ENCODE data around the gene ABCA7. TPM values are rescaled to one million over a fixed set of nuclear protein-coding genes. Genes with fewer than 3 reads are reported as not detected.

Gene ABCA7
- total and polyA plus RNA-seq, 2 of the 8 experiments (the other 6 are each of a cell fraction or from before 2014, with no cell fraction given) = 10.4 to 25.6 TPM

DNA sequence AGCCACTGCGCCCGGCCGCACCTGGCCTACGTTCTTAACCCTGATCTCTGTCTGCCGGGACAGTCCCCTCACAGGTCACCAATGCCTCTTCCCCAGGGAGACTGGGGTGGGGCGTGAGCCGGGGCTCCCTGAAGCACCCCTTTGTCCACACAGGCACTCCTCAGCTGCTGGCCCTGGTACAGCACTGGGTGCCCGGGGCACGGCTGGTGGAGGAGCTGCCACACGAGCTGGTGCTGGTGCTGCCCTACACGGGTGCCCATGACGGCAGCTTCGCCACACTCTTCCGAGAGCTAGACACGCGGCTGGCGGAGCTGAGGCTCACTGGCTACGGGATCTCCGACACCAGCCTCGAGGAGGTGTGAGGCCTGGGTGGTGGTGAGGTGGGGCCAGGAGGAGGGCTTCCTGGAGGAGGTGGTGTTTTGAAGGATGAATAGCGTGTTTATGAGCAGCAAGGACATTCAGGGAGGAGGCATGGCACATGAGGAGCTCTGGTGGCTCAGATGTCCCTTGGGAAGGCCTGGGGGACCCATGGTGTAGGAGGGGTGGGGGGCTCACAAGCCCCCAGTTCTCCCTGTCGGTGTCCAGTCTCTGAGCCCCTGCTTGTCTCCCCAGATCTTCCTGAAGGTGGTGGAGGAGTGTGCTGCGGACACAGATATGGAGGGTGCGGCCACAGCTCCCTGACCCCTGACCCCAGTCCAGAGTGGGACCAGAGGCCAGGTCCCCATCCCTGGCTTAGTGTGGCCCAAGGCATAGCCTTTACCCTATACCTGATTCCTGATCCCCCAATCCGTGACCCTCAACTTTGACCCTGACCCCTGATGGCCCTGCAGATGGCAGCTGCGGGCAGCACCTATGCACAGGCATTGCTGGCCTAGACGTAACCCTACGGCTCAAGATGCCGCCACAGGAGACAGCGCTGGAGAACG, 13.5 kb downstream of the ABCA7 start:
- Histone ChIP-seq H3K56ac (replicated peaks; ENCODE audit: insufficient read length, low read depth, low read length) (no peak overlapping the region), H4K20me1 (replicated peaks in 1 of 2; ENCODE audit: control insufficient read depth in 1 of 2, insufficient read depth in 2 of 2, low read length in 2 of 2) (no peaks in the 10 kb centered on the region), H2AFZ (ENCODE audit: low read length) (no peak overlapping the region), H2BK12ac (ENCODE audit: low read depth, low read length) (no peak overlapping the region), H2AK5ac (ENCODE audit: low read depth, low read length) (no peak overlapping the region), H2BK5ac (ENCODE audit: low read depth, low read length) (no peak overlapping the region), H3K9me3 (ENCODE audit: insufficient read depth in 2 of 2, low read depth in 1 of 2, low read length in 1 of 2) (peaks cover 29 to 50% of the 10 kb centered on the region in 2 experiments), H2BK15ac (ENCODE audit: low read length) (no peak overlapping the region), H3K9ac (replicated peaks in 1 of 4; ENCODE audit: extremely low read depth in 1 of 4, low read depth in 3 of 4, low read length in 3 of 4) (no peak overlapping the region), H4K91ac (replicated peaks; ENCODE audit: insufficient read length, low read length) (no peak overlapping the region), H3K79me2 (ENCODE audit: control insufficient read depth in 1 of 2, insufficient read depth in 2 of 2, low read length in 2 of 2) (no peaks in the 10 kb centered on the region), H4K8ac (ENCODE audit: extremely low read depth, insufficient read depth, low read length) (no peak overlapping the region), H3K14ac (ENCODE audit: insufficient read length) (no peak overlapping the region), H3K36me3 (ENCODE audit: control insufficient read depth in 2 of 4, insufficient read depth in 4 of 4, low read length in 3 of 4) (peaks cover 0 to 39% (median 12%) of the 10 kb centered on the region in 4 experiments; a peak in 6 of 8 replicates), H3K4me1 (replicated peaks in 1 of 4; ENCODE audit: control insufficient read depth in 3 of 4, insufficient read depth in 4 of 4, low read length in 3 of 4) (no peaks in the 10 kb centered on the region), H3K23me2 (ENCODE audit: low read depth, low read length) (peaks cover 3% of the 10 kb centered on the region; the same call in 1 of the 2 replicates), H3K4ac (replicated peaks; ENCODE audit: insufficient read length, low read depth, low read length) (no peak overlapping the region), H3K79me1 (ENCODE audit: low read depth, low read length) (no peaks in the 10 kb centered on the region), H2BK20ac (ENCODE audit: low read length) (no peak overlapping the region), H3K18ac (ENCODE audit: extremely low read depth, low read length) (no peak overlapping the region), H3K4me2 (ENCODE audit: insufficient read depth in 1 of 2, low read depth in 2 of 2, low read length in 2 of 2) (no peak overlapping the region), H3K27me3 (replicated peaks in 1 of 4; ENCODE audit: control insufficient read depth in 3 of 4, extremely low read depth in 1 of 4, insufficient read depth in 3 of 4, low read length in 3 of 4) (no peaks in the 10 kb centered on the region; a peak in 1 of 7 replicates), H2BK120ac (replicated peaks; ENCODE audit: low read depth, low read length) (no peak overlapping the region), H3K27ac (ENCODE audit: low read depth, low read length) (no peak overlapping the region), H4K5ac (ENCODE audit: insufficient read length, low read depth, low read length) (no peak overlapping the region), H3K4me3 (ENCODE audit: extremely low read depth in 1 of 4, insufficient read depth in 2 of 4, low read depth in 3 of 4, low read length in 4 of 4) (no peak overlapping the region), H3K23ac (ENCODE audit: insufficient read length) (no peak overlapping the region)
- no peak for DNase-seq (ENCODE audit: low read depth in 1 of 2, low spot score in 2 of 2)
- no peak for TF ChIP-seq KDM1A (IDR thresholded peaks at IDR 0.05; ENCODE audit: borderline replicate concordance, low read length)
- TF ChIP-seq KDM4A (IDR thresholded peaks at IDR 0.05; ENCODE audit: low read depth, low read length, severe bottlenecking) = no peak
- TF ChIP-seq BRCA1 (IDR thresholded peaks at IDR 0.05; ENCODE audit: low read depth, low read length) = no peak
- TF ChIP-seq RFX5 (IDR thresholded peaks at IDR 0.05; ENCODE audit: borderline replicate concordance, low read depth, low read length) = no peak
- TF ChIP-seq HDAC2 (IDR thresholded peaks at IDR 0.05; ENCODE audit: borderline replicate concordance in 1 of 2, low read depth in 2 of 2, low read length in 2 of 2) = no peak
- no peak for TF ChIP-seq CTBP2 (IDR thresholded peaks at IDR 0.05; ENCODE audit: borderline replicate concordance, insufficient read depth, insufficient read length, low read length)
- TF ChIP-seq SIX5 (IDR thresholded peaks at IDR 0.05; ENCODE audit: low read depth, low read length) = no peak
- no peak for TF ChIP-seq SP1 (IDR thresholded peaks at IDR 0.05; ENCODE audit: low read depth, low read length)
- TF ChIP-seq RNF2 (IDR thresholded peaks at IDR 0.05; ENCODE audit: borderline replicate concordance, low read depth, low read length, missing control alignments, poor library complexity, severe bottlenecking) = no peak
- no peak for TF ChIP-seq POU5F1 (IDR thresholded peaks at IDR 0.05; ENCODE audit: low read depth, low read length)
- CTCF ChIA-PET (ENCODE audit: partially characterized antibody) = interaction anchor here (0.7 to 1.2 kb wide), 3 partner anchors 11 to 164 kb away, joined by 3 to 5 read pairs (median 4); no protein-coding TSS in a partner anchor
- 91% methylated on average over 29 of the region's 31 CpGs; no CpG with 5 or more reads in 1 of the 2 experiments for WGBS, 2 experiments (ENCODE audit: extremely low coverage in 1 of 2, insufficient coverage in 1 of 2, insufficient read length in 1 of 2, insufficient replicate concordance in 2 of 2, low coverage in 1 of 2, low lambda C conversion rate in 2 of 2, missing lambda C conversion rate in 1 of 2)
- POLR2A ChIA-PET (ENCODE audit: partially characterized antibody) = interaction anchor here (0.7 to 2.5 kb wide), 8 partner anchors 11 to 35 kb away, joined by 3 to 10 read pairs (median 4); partner anchors contain the start of genes ABCA7 and CNN2
- FAIRE-seq = no peak
